Panc1 (cell line): ENCODE data around the gene GAST. TPM values are rescaled to one million over a fixed set of nuclear protein-coding genes. Genes with fewer than 3 reads are reported as not detected.

Experiments used
- ATAC-seq: fragments of 200-7000 bp; cut with Tn5 transposase; 2 replicates; pipeline ENCODE4 v1.9.1; 2020; ENCODE audit warnings: mild to moderate bottlenecking, moderate library complexity
- BruUV-seq: library from RNA; stranded (reverse); fragments of 400-500 nt; replicated peaks from 2 replicates; lab custom pipeline; 2021; lab: Mats Ljungman, UMichigan
- CTCF ChIA-PET: fragments of 300-600 bp; sonication (Branson Sonifier 250); formaldehyde crosslinking; loops from one replicate; lab custom pipeline; 2022; ENCODE audit warnings: antibody characterized with exemption; lab: Charles Lee
- POLR2A ChIA-PET: fragments of 300-600 bp; sonication (Branson Sonifier 250); formaldehyde crosslinking; loops from one replicate; lab custom pipeline; 2022; ENCODE audit warnings: antibody characterized with exemption; lab: Charles Lee
- DNase-seq: peaks from one replicate; pipeline ENCODE4 v3.0.0-alpha.2; 2010; ENCODE audit warnings: low read depth, low spot score
- H3K27ac ChIP-seq: 2 replicates; pipeline ENCODE4 v1.5.1; 2011; ENCODE audit warnings: mild to moderate bottlenecking, low read length, inconsistent platforms
- H3K27me3 ChIP-seq: fragments of 200-500 bp; sonication (Bioruptor generic); 2 replicates; pipeline ENCODE4 v1.6.0; 2014; ENCODE audit warnings: low read length, inconsistent platforms; ENCODE audit not compliant: control insufficient read depth, insufficient read depth
- H3K36me3 ChIP-seq: fragments of 200-500 bp; sonication (Bioruptor generic); 2 replicates; pipeline ENCODE4 v1.5.1; 2014; ENCODE audit warnings: inconsistent platforms, mild to moderate bottlenecking, low read length, moderate library complexity; ENCODE audit not compliant: control insufficient read depth, insufficient read depth
- H3K4me1 ChIP-seq: 2 replicates; pipeline ENCODE4 v1.5.1; 2011; ENCODE audit warnings: inconsistent platforms, mild to moderate bottlenecking, low read length, moderate library complexity; ENCODE audit not compliant: control insufficient read depth, insufficient read depth
- H3K4me3 ChIP-seq, 2 experiments: 2 replicates each; pipeline ENCODE4 v1.5.1; 2011 to 2012; ENCODE audit warnings: low read depth in 2 of 2, low read length in 2 of 2, mild to moderate bottlenecking in 2 of 2, inconsistent platforms in 1 of 2, moderate library complexity in 1 of 2
- H3K9me3 ChIP-seq: fragments of 200-500 bp; sonication (Bioruptor generic); 2 replicates; pipeline ENCODE4 v1.5.1; 2014; ENCODE audit warnings: low read depth, mild to moderate bottlenecking, inconsistent platforms, low read length, moderate library complexity; ENCODE audit not compliant: control insufficient read depth, insufficient read depth
- POLR2AphosphoS5 ChIP-seq: IDR thresholded peaks from 2 replicates; pipeline ENCODE4 v1.6.1; 2012; ENCODE audit warnings: mild to moderate bottlenecking, low read depth, low read length, moderate library complexity
- REST ChIP-seq, 2 experiments: IDR thresholded peaks; 2 replicates each; pipeline ENCODE4 v1.6.1; 2011 to 2012; ENCODE audit warnings: low read depth in 2 of 2, control low read depth in 1 of 2, low read length in 1 of 2, mild to moderate bottlenecking in 1 of 2, moderate library complexity in 1 of 2; ENCODE audit not compliant: insufficient read depth in 1 of 2
- SIN3A ChIP-seq: IDR thresholded peaks from 2 replicates; pipeline ENCODE4 v1.6.1; 2012; ENCODE audit warnings: low read depth, mild to moderate bottlenecking, low read length, moderate library complexity, borderline replicate concordance; ENCODE audit not compliant: insufficient read depth
- TCF7L2 ChIP-seq: IDR thresholded peaks from 2 replicates; pipeline ENCODE4 v1.6.1; 2011; ENCODE audit warnings: mild to moderate bottlenecking, low read depth, low read length, inconsistent platforms
- in situ Hi-C: cut with HindIII; loops from 2 replicates; pipeline ENCODE4 v1.10.0; 2016; ENCODE audit warnings: low sequenced_read_pairs, low pct_unique_long_range_greater_than_20kb
- intact Hi-C: fragments of 100-400 bp; cut with micrococcal nuclease; formaldehyde crosslinking; loops from one replicate; pipeline ENCODE4 v1.10.0; 2022; ENCODE audit not compliant: unreplicated experiment
- total RNA-seq: library from RNA; stranded (reverse); gene quantifications from one replicate; pipeline ENCODE4 v1.2.1, GENCODE V29; 2021; ENCODE audit not compliant: unreplicated experiment
- TF ChIP-seq, protein P1 (sequence below): fragments of 450-650 bp; IDR thresholded peaks from 2 replicates; pipeline ENCODE4 v1.5.1; 2017; ENCODE audit warnings: mild to moderate bottlenecking

GAST gene
- total RNA-seq, 1 experiment from 2014 or later: not detected

DNA sequence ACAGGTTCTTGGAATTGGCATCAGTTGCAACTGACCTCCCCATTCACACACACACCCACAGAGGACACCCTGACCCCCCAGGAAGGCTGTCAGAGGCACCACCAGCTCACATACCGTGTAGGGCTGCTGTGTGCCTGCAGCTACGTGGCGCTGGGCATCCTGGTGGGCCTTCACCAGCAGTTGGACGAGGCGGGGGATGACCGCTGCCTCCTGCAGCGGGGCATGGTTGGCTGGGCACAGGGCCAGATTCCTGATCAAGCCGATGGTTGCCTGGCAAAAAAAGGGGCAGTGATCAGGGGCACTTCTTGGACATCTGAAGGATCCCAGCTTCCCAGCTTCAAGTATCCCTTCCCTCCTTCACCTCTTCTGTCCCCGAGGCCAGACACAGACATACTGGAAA is 46.5 kb downstream of the GAST start:
- Histone ChIP-seq H3K27ac (no peak overlapping the region), H3K36me3 (peaks cover 3% of the 10 kb centered on the region), H3K27me3 (no peaks in the 10 kb centered on the region), H3K9me3 (no peaks in the 10 kb centered on the region), H3K4me3 (no peak overlapping the region), H3K4me1 (no peaks in the 10 kb centered on the region)
- in situ Hi-C loops: no loop called here
- CTCF ChIA-PET: no interaction called here
- no peak for ATAC-seq
- no TSS peak for BruUV-seq
- intact Hi-C loops: no loop called here
- POLR2A ChIA-PET: no interaction called here
- DNase-seq: no peak
- TF ChIP-seq REST (IDR thresholded peaks at IDR 0.05; ENCODE audit: insufficient read depth in 1 of 2, low read depth in 2 of 2, low read length in 1 of 2) (no peak), TCF7L2 (no peak), POLR2AphosphoS5 (no peak), SIN3A (no peak)
- TF ChIP-seq, protein P1, sequence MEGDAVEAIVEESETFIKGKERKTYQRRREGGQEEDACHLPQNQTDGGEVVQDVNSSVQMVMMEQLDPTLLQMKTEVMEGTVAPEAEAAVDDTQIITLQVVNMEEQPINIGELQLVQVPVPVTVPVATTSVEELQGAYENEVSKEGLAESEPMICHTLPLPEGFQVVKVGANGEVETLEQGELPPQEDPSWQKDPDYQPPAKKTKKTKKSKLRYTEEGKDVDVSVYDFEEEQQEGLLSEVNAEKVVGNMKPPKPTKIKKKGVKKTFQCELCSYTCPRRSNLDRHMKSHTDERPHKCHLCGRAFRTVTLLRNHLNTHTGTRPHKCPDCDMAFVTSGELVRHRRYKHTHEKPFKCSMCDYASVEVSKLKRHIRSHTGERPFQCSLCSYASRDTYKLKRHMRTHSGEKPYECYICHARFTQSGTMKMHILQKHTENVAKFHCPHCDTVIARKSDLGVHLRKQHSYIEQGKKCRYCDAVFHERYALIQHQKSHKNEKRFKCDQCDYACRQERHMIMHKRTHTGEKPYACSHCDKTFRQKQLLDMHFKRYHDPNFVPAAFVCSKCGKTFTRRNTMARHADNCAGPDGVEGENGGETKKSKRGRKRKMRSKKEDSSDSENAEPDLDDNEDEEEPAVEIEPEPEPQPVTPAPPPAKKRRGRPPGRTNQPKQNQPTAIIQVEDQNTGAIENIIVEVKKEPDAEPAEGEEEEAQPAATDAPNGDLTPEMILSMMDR: no peak

DNA sequence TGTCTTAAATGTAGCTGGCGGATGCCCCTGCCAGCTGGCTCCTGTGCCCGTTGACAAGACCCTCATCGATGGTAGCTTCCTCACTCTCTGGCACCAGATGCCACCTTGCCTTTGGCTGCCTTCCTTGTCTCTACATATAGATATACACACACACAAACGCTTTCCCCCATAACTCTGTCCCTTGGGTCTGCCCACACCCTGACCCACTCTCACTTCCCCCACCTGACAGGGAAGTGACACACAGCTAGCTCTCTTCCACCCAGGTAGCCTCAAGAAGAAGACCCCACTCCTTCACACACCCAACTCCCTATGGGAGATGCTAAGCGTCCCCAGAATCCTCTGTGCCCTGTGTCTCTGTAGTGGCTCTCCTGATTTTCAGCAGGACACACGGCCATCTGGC is 48.7 kb downstream of the GAST start:
- intact Hi-C loops (no loop called here), in situ Hi-C loops (no loop called here)
- Histone ChIP-seq H3K36me3 (peaks cover 8% of the 10 kb centered on the region), H3K4me1 (no peaks in the 10 kb centered on the region), H3K9me3 (no peaks in the 10 kb centered on the region), H3K4me3 (no peak overlapping the region), H3K27ac (no peak overlapping the region), H3K27me3 (no peaks in the 10 kb centered on the region)
- BruUV-seq: no TSS peak
- ChIA-PET CTCF (no interaction called here), POLR2A (interaction anchor here (0.5 kb wide), 1 partner anchor 52 kb away, joined by 5 read pairs; the partner anchor contains the start of gene FKBP10)
- ATAC-seq (no peak), DNase-seq (no peak)
- TF ChIP-seq REST (IDR thresholded peaks at IDR 0.05; ENCODE audit: insufficient read depth in 1 of 2, low read depth in 2 of 2, low read length in 1 of 2) (no peak), SIN3A (no peak), POLR2AphosphoS5 (no peak), TCF7L2 (no peak)
- TF ChIP-seq, protein P1: no peak
